Ovary (tissue), 9 donors: ENCODE results near the gene FAM120AOS. TPM values are rescaled to one million over a fixed set of nuclear protein-coding genes. Genes with fewer than 3 reads are reported as not detected.

Experiments used
- DNase-seq, 5 donors: peaks; one replicate each; pipeline ENCODE4 v3.0.0-alpha.2; 2019 to 2020
- H3K27ac ChIP-seq, 2 donors: fragments of 200-600 bp; one replicate each; pipeline versions ENCODE4 v1.5.1 to v1.8.0; 2019 to 2022
- H3K27me3 ChIP-seq: fragments of 200-600 bp; one replicate; pipeline ENCODE4 v1.8.0; 2022
- H3K36me3 ChIP-seq: fragments of 200-600 bp; sonication (generic); one replicate; pipeline ENCODE4 v1.5.1; 2019
- H3K4me1 ChIP-seq: one replicate; pipeline ENCODE4 v1.8.1; 2013; ENCODE audit warnings: mild to moderate bottlenecking, moderate library complexity; ENCODE audit not compliant: insufficient read depth
- H3K4me3 ChIP-seq: fragments of 200-600 bp; sonication (generic); one replicate; pipeline ENCODE4 v1.5.1; 2017
- H3K9me3 ChIP-seq, 2 donors: fragments of 200-600 bp in 1 of 2; sonication (generic) in 1 of 2; one replicate each; pipeline versions ENCODE4 v1.5.1 to v1.8.1; 2013 to 2019; ENCODE audit warnings: mild to moderate bottlenecking in 1 of 2, moderate library complexity in 1 of 2
- CTCF ChIP-seq, 3 donors: fragments of 450-650 bp in 2 of 3; fragments of 200-600 bp in 1 of 3; IDR thresholded peaks; one replicate each; pipeline versions ENCODE4 v1.5.1 to v1.8.0; 2016 to 2022; ENCODE audit warnings: antibody characterized with exemption in 3 of 3, mild to moderate bottlenecking in 1 of 3
- EP300 ChIP-seq: sonication (generic); formaldehyde crosslinking; IDR thresholded peaks from one replicate; pipeline ENCODE4 v1.6.1; 2017; ENCODE audit warnings: antibody characterized with exemption
- POLR2A ChIP-seq: fragments of 450-650 bp; IDR thresholded peaks from one replicate; pipeline ENCODE4 v1.6.1; 2017; ENCODE audit warnings: antibody characterized with exemption, mild to moderate bottlenecking, moderate library complexity
- WGBS, 3 donors: extraction: QIAGEN DNeasy Blood & Tissue Kit in 1 of 3; methylation state at CpG; one replicate each; pipeline versions ENCODE4 v1.1.5 to v1.1.7; 2013 to 2017; 5-methylcytosine and 5-hydroxymethylcytosine counted together
- intact Hi-C, 4 donors: fragments of 100-400 bp; cut with DNase I; formaldehyde crosslinking; loops; one replicate each; pipeline versions ENCODE4 v1.11.0 to v1.15.1; 2022 to 2023
- polyA plus RNA-seq, 2 donors: library from polyadenylated mRNA; stranded (reverse); fragments of 200-250 nt in 1 of 2; fragments of 350-450 nt in 1 of 2; fragmentation: Illumina TruSeq in 1 of 2; extraction: RNeasy Lipid Tissue Mini Kit (QIAGEN cat#74804) in 1 of 2; gene quantifications; one replicate each; pipeline ENCODE4 v1.2.3, GENCODE V29; 2013 to 2014
- total RNA-seq, 7 donors: library from RNA; depleted of rRNA in 2 of 7; stranded (reverse); fragments of >200 nt in 2 of 7; fragmentation: NEBNext Ultra II Directional in 3 of 7; extraction: Animal tissue kit (Norgen Biotek cat#: 25700) in 3 of 7; gene quantifications; one replicate each; pipeline versions ENCODE4 v1.1.0 to v1.2.4, GENCODE V29; 2016 to 2023
- donor health status: DM: no; HTN: no; CAD: no; lungs with moderate emphysema.
- donor health status: DM: no; HTN: no; CAD: no.
- donor health status: Bipolar disorder and iron deficiency.
- donor health status: DM: yes; HTN: yes; CAD: no.
- donor health status: DM: no; HTN: no; CAD: no.
- donor health status: DM: yes; HTN: yes; CAD: no.

Gene FAM120AOS
- total and polyA plus RNA-seq, 9 donors: 38.1 to 73.9 (median 40.3) TPM

GRCh38 chr9:93493949-93494348 lies 40.6 kb upstream of the FAM120AOS start:
- Histone ChIP-seq H3K36me3 (no peaks in the 10 kb centered on the region), H3K27me3 (no peaks in the 10 kb centered on the region), H3K4me3 (no peak overlapping the region), H3K9me3 (no peaks in the 10 kb centered on the region), H3K27ac (no peak overlapping the region), H3K4me1 (peaks cover 1% of the 10 kb centered on the region)
- DNase-seq: no peak
- TF ChIP-seq CTCF (IDR thresholded peaks at IDR 0.05) (no peak), POLR2A (no peak), EP300 (no peak)
- intact Hi-C loops: no loop called here
- WGBS, 3 donors: 93 to 97% (median 97%) methylated on average over 12 of the region's 12 CpGs

GRCh38 chr9:93492327-93492726 lies 38.9 kb upstream of the FAM120AOS start:
- Histone ChIP-seq H3K4me1 (peaks cover 1% of the 10 kb centered on the region), H3K9me3 (no peaks in the 10 kb centered on the region), H3K4me3 (no peak overlapping the region), H3K36me3 (no peaks in the 10 kb centered on the region), H3K27me3 (no peaks in the 10 kb centered on the region), H3K27ac (no peak overlapping the region)
- intact Hi-C loops: no loop called here
- no peak for TF ChIP-seq POLR2A
- TF ChIP-seq EP300: no peak
- TF ChIP-seq CTCF (IDR thresholded peaks at IDR 0.05): no peak
- 51 to 61% (median 58%) methylated on average over 5 of the region's 5 CpGs for WGBS, 3 donors
- DNase-seq: no peak

- H3K27ac ChIP-seq: no peak overlapping the region
- no peak overlapping the region for H3K4me3 ChIP-seq
- H3K36me3 ChIP-seq: no peaks in the 10 kb centered on the region
- no peaks in the 10 kb centered on the region for H3K9me3 ChIP-seq
- intact Hi-C loops: no loop called here
- H3K27me3 ChIP-seq: no peaks in the 10 kb centered on the region
- DNase-seq: no peak
- no peak for TF ChIP-seq EP300
- 75 to 78% (median 76%) methylated on average over 3 of the region's 3 CpGs for WGBS, 3 donors
- peaks cover 1% of the 10 kb centered on the region for H3K4me1 ChIP-seq
Measured at GRCh38 chr9:93491593-93492232, 38.3 kb upstream of the FAM120AOS start.

GRCh38 chr9:93488244-93488643 lies 34.9 kb upstream of the FAM120AOS start:
- Histone ChIP-seq H3K4me3 (no peak overlapping the region), H3K4me1 (peaks cover 3% of the 10 kb centered on the region), H3K9me3 (no peaks in the 10 kb centered on the region), H3K27ac (no peak overlapping the region), H3K36me3 (no peaks in the 10 kb centered on the region), H3K27me3 (no peaks in the 10 kb centered on the region)
- intact Hi-C loops: no loop called here
- no peak for TF ChIP-seq EP300
- DNase-seq: no peak
- WGBS, 3 donors: 93 to 97% (median 93%) methylated on average over 5 of the region's 5 CpGs

GRCh38 chr9:93486268-93486667 lies 32.9 kb upstream of the FAM120AOS start:
- intact Hi-C loops: no loop called here

More at GRCh38 chr9:93486268-93486667, 32.9 kb upstream of the FAM120AOS start:
- Histone ChIP-seq H3K27ac (no peak overlapping the region), H3K9me3 (no peaks in the 10 kb centered on the region), H3K36me3 (no peaks in the 10 kb centered on the region), H3K4me1 (peaks cover 1% of the 10 kb centered on the region), H3K4me3 (no peak overlapping the region), H3K27me3 (no peaks in the 10 kb centered on the region)
- WGBS, 3 donors: 95 to 100% (median 96%) methylated on average over 1 of the region's 1 CpG
- TF ChIP-seq CTCF (IDR thresholded peaks at IDR 0.05) (no peak), EP300 (no peak), POLR2A (no peak)
- no peak for DNase-seq
